HCT116 (cell line): Measurements from ENCODE around the gene MSI2.

Experiments used
- ATF3 ChIP-seq: IDR thresholded peaks from 2 replicates; pipeline ENCODE4 v1.6.1; 2012
- CEBPB ChIP-seq: IDR thresholded peaks from 2 replicates; pipeline ENCODE4 v1.6.1; 2012; ENCODE audit warnings: low read depth
- CTCF ChIP-seq, 3 experiments: fragments of 200-600 bp in 1 of 3; sonication (generic) in 1 of 3; IDR thresholded peaks in 2 of 3; conservative IDR thresholded peaks in 1 of 3; 2 replicates each; pipeline ENCODE4 v1.5.1; 2012 to 2017; ENCODE audit warnings: low read depth in 2 of 3, low read length in 2 of 3, antibody characterized with exemption in 1 of 3, borderline replicate concordance in 1 of 3, control low read depth in 1 of 3, mild to moderate bottlenecking in 1 of 3, mixed read lengths in 1 of 3, mixed run types in 1 of 3, moderate library complexity in 1 of 3; ENCODE audit not compliant: insufficient read depth in 1 of 3
- EZH2 ChIP-seq: fragments of 200-600 bp; sonication (generic); IDR thresholded peaks from 2 replicates; pipeline ENCODE4 v1.6.1; 2017; ENCODE audit warnings: antibody characterized with exemption, mixed run types
- EZH2phosphoT487 ChIP-seq: fragments of 200-600 bp; IDR thresholded peaks from 2 replicates; pipeline ENCODE4 v1.6.1; 2018; ENCODE audit warnings: antibody characterized with exemption, borderline replicate concordance
- FOSL1 ChIP-seq: IDR thresholded peaks from 2 replicates; pipeline ENCODE4 v1.6.1; 2012; ENCODE audit warnings: low read depth
- JUND ChIP-seq: IDR thresholded peaks from 2 replicates; pipeline ENCODE4 v1.6.1; 2012
- POLR2A ChIP-seq: IDR thresholded peaks from 2 replicates; pipeline ENCODE4 v1.7.0; 2011; ENCODE audit warnings: borderline replicate concordance; ENCODE audit not compliant: insufficient read depth, insufficient read length; ENCODE audit errors: extremely low read depth
- POLR2AphosphoS5 ChIP-seq: IDR thresholded peaks from 2 replicates; pipeline ENCODE4 v1.6.1; 2011; ENCODE audit warnings: mild to moderate bottlenecking, low read depth, low read length, moderate library complexity
- RAD21 ChIP-seq: IDR thresholded peaks from 2 replicates; pipeline ENCODE4 v1.6.1; 2012; ENCODE audit warnings: low read depth, mild to moderate bottlenecking
- REST ChIP-seq: IDR thresholded peaks from 2 replicates; pipeline ENCODE4 v1.6.1; 2012; ENCODE audit warnings: low read depth
- SRF ChIP-seq: IDR thresholded peaks from 2 replicates; pipeline ENCODE4 v1.6.1; 2012; ENCODE audit warnings: low read depth
- ZFX ChIP-seq: fragments of 450-650 bp; IDR thresholded peaks from 2 replicates; pipeline ENCODE4 v1.6.1; 2017
- ZNF274 ChIP-seq: fragments of 200-500 bp; sonication (Bioruptor generic); IDR thresholded peaks from 2 replicates; pipeline ENCODE4 v1.6.1; 2014; ENCODE audit warnings: mild to moderate bottlenecking, low read depth, low read length, inconsistent platforms

GRCh38 chr17:57316361-57316760 lies 60.0 kb downstream of the MSI2 start:
- TF ChIP-seq EZH2 (no peak), ATF3 (no peak), SRF (no peak), CTCF (IDR thresholded peaks at IDR 0.05 in 2 of 3, conservative IDR thresholded peaks at IDR 0.05 in 1 of 3; ENCODE audit: borderline replicate concordance in 1 of 3, insufficient read depth in 1 of 3, low read depth in 2 of 3, low read length in 2 of 3) (no peak), POLR2A (no peak), ZNF274 (no peak), JUND (no peak), REST (no peak), EZH2phosphoT487 (no peak), FOSL1 (no peak), CEBPB (no peak), RAD21 (no peak), POLR2AphosphoS5 (no peak), ZFX (no peak)
